ENCODE measurements around the gene DCBLD2. TPM values are rescaled to one million over a fixed set of nuclear protein-coding genes. Genes with fewer than 3 reads are reported as not detected.

Gene DCBLD2
- total and polyA plus RNA-seq, 9 of the 15 experiments (the other 6 are each of a cell fraction or from before 2014, with no cell fraction given) = 2.7 to 14.6 (median 7.4) TPM

DNA sequence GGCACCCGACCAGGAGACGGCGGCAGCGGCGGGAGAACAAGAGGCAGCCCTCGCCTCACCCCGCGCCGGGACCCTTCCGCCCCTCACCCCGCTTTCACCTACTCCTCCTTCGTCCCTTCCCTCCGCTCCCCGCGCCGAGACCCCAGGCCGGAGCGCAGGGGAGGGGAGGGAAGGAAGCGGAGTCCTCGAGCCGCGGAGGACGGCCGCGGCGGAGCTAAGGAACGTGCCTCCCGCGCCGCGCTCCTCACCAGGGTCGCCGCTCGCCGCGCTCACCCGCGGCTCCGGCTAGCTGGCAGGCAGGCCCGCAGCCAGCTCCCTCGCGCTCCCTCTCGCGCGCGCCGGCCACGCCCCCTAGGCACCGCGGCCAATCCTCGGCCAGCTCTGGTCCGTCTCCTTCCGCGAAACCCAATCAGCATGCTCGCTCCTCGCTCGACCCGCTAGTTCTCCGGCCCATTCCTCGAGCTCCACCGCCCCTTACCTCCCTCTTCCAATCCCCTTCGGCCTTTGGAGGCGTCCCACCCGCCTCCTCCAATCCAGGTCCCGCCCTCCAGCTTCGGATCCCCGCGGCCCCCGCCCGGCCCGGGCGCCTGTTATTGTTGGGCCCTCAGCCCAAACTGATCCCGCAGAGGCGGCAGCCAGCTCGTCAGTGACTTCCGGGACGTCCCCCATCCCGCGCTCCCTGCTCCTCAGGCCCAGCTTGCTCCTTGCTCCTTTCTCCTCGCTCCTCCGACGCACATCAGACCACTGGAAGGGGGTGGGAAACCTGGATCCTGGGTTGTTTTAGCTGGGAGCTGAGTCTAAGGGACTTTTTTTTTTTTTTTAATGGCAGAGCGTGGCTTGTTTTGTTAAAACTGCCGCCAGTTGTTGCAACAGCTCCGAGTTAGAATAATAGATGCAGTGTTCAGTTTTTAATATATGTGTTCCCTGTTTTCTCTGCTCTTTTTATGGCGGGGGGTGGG is at the start of gene DCBLD2 (continued):
- TF ChIP-seq L3MBTL2 (IDR thresholded peaks at IDR 0.05) = peak; percentile 42; the same call in 1 of the 2 replicates
- TF ChIP-seq CC2D1A (IDR thresholded peaks at IDR 0.05) = peak; percentile 67; the same call in 1 of the 2 replicates
- TF ChIP-seq PRDM10 (IDR thresholded peaks at IDR 0.05; ENCODE audit: partially characterized antibody) = peak; percentile 20
- TF ChIP-seq ASH1L (IDR thresholded peaks at IDR 0.05; ENCODE audit: borderline replicate concordance, low read depth, partially characterized antibody) = peak; percentile 79
- no peak for TF ChIP-seq BCL6 (CRISPR knock-in tag; IDR thresholded peaks at IDR 0.05)
- 0 out of 2 replicates have a peak, but pooled peaks have one; percentile 22 for TF ChIP-seq SMARCE1 (IDR thresholded peaks at IDR 0.05)
- 0 out of 2 replicates have a peak, but pooled peaks have one; percentile 15 for TF ChIP-seq NFIC (IDR thresholded peaks at IDR 0.05)
- peak; percentile 90 for TF ChIP-seq POLR2G (IDR thresholded peaks at IDR 0.05; ENCODE audit: low read depth, low read length)
- no peak for TF ChIP-seq MAFG (tag; conservative IDR thresholded peaks at IDR 0.05)
- no peak for TF ChIP-seq STAT5B (CRISPR knock-in tag; IDR thresholded peaks at IDR 0.05)
- peak; percentile 76 for TF ChIP-seq NEUROD1 (IDR thresholded peaks at IDR 0.05; ENCODE audit: borderline replicate concordance, low read depth, low read length, partially characterized antibody)
- peak; percentile 71 to 77 for TF ChIP-seq NRF1 (conservative IDR thresholded peaks at IDR 0.05 in 1 of 2, IDR thresholded peaks at IDR 0.05 in 1 of 2)
- peak; percentile 59; the same call in 1 of the 2 replicates for TF ChIP-seq RB1 (IDR thresholded peaks at IDR 0.05; ENCODE audit: low read depth)
- peak; percentile 12 for TF ChIP-seq POLR2B (IDR thresholded peaks at IDR 0.05; ENCODE audit: low read depth, partially characterized antibody)
- peak; percentile 81; the same call in 1 of the 2 replicates for TF ChIP-seq PHF8 (IDR thresholded peaks at IDR 0.05; ENCODE audit: borderline replicate concordance, low read length)
- TF ChIP-seq GABPA (tag; conservative IDR thresholded peaks at IDR 0.05; ENCODE audit: low read depth) = peak; percentile 63
- no peak for TF ChIP-seq GTF3C2 (IDR thresholded peaks at IDR 0.05; ENCODE audit: borderline replicate concordance, extremely low read depth, insufficient read length)
- 0 out of 2 replicates have a peak, but pooled peaks have one; percentile 1 for TF ChIP-seq CREB3L1 (IDR thresholded peaks at IDR 0.05; ENCODE audit: borderline replicate concordance, low read depth)
